ENCODE measurements around the gene CNTRL. TPM values are rescaled to one million over a fixed set of nuclear protein-coding genes. Genes with fewer than 3 reads are reported as not detected.

The CNTRL gene
- total and polyA plus RNA-seq, 2 of the 8 experiments (the other 6 are each of a cell fraction or from before 2014, with no cell fraction given) = 5.1 to 13.9 TPM

- Histone ChIP-seq H3K27me3 (replicated peaks in 1 of 4; ENCODE audit: control insufficient read depth in 3 of 4, extremely low read depth in 1 of 4, insufficient read depth in 3 of 4, low read length in 3 of 4) (no peaks in the 10 kb centered on the region), H3K14ac (ENCODE audit: insufficient read length) (no peak overlapping the region), H2BK120ac (replicated peaks; ENCODE audit: low read depth, low read length) (no peak overlapping the region), H3K56ac (replicated peaks; ENCODE audit: insufficient read length, low read depth, low read length) (no peak overlapping the region), H3K4me2 (ENCODE audit: insufficient read depth in 1 of 2, low read depth in 2 of 2, low read length in 2 of 2) (no peak overlapping the region), H3K4me1 (replicated peaks in 1 of 4; ENCODE audit: control insufficient read depth in 3 of 4, insufficient read depth in 4 of 4, low read length in 3 of 4) (no peaks in the 10 kb centered on the region), H3K9me3 (ENCODE audit: insufficient read depth in 2 of 2, low read depth in 1 of 2, low read length in 1 of 2) (no peaks in the 10 kb centered on the region), H2AK5ac (ENCODE audit: low read depth, low read length) (no peak overlapping the region), H3K18ac (ENCODE audit: extremely low read depth, low read length) (no peak overlapping the region), H4K91ac (replicated peaks; ENCODE audit: insufficient read length, low read length) (no peak overlapping the region), H4K20me1 (replicated peaks in 1 of 2; ENCODE audit: control insufficient read depth in 1 of 2, insufficient read depth in 2 of 2, low read length in 2 of 2) (peaks cover 0 to under 1% of the 10 kb centered on the region in 2 experiments), H2BK5ac (ENCODE audit: low read depth, low read length) (no peak overlapping the region), H3K79me2 (ENCODE audit: control insufficient read depth in 1 of 2, insufficient read depth in 2 of 2, low read length in 2 of 2) (no peaks in the 10 kb centered on the region), H3K27ac (ENCODE audit: low read depth, low read length) (no peak overlapping the region), H3K36me3 (ENCODE audit: control insufficient read depth in 2 of 4, insufficient read depth in 4 of 4, low read length in 3 of 4) (peaks cover 0 to 5% (median 0%) of the 10 kb centered on the region in 4 experiments; a peak in 2 of 8 replicates), H4K5ac (ENCODE audit: insufficient read length, low read depth, low read length) (no peak overlapping the region), H3K4me3 (ENCODE audit: extremely low read depth in 1 of 4, insufficient read depth in 2 of 4, low read depth in 3 of 4, low read length in 4 of 4) (no peak overlapping the region), H2BK20ac (ENCODE audit: low read length) (no peak overlapping the region), H3K23me2 (ENCODE audit: low read depth, low read length) (no peaks in the 10 kb centered on the region), H2BK12ac (ENCODE audit: low read depth, low read length) (no peak overlapping the region), H3K79me1 (ENCODE audit: low read depth, low read length) (no peaks in the 10 kb centered on the region), H2BK15ac (ENCODE audit: low read length) (no peak overlapping the region), H3K9ac (replicated peaks in 1 of 4; ENCODE audit: extremely low read depth in 1 of 4, low read depth in 3 of 4, low read length in 3 of 4) (no peak overlapping the region), H3K4ac (replicated peaks; ENCODE audit: insufficient read length, low read depth, low read length) (no peak overlapping the region), H2AFZ (ENCODE audit: low read length) (no peak overlapping the region), H3K23ac (ENCODE audit: insufficient read length) (no peak overlapping the region), H4K8ac (ENCODE audit: extremely low read depth, insufficient read depth, low read length) (no peak overlapping the region)
- FAIRE-seq (no peak), DNase-seq (ENCODE audit: low read depth in 1 of 2, low spot score in 2 of 2) (no peak)
- POLR2A ChIA-PET (ENCODE audit: partially characterized antibody) = interaction anchor here (0.6 kb wide), 1 partner anchor 199 kb away, joined by 3 read pairs; no protein-coding TSS in a partner anchor
- CTCF ChIA-PET (ENCODE audit: partially characterized antibody) = interaction anchor here (1.8 kb wide), 1 partner anchor 39 kb away, joined by 5 read pairs; no protein-coding TSS in a partner anchor
- TF ChIP-seq KDM5A (IDR thresholded peaks at IDR 0.05; ENCODE audit: low read length) (no peak), SUZ12 (IDR thresholded peaks at IDR 0.05; ENCODE audit: low read length) (no peak), HDAC6 (IDR thresholded peaks at IDR 0.05; ENCODE audit: low read depth, low read length) (no peak), ATF3 (IDR thresholded peaks at IDR 0.05; ENCODE audit: insufficient read depth, low read depth, low read length) (no peak)
Measured at GRCh38 chr9:121095057-121095456, 20.3 kb downstream of the CNTRL start.
